ENCODE data around the gene STOX2.
A peak's percentile ranks its signal among the peaks of the same experiment; 100 is the strongest.

Gene STOX2

GRCh38 chr4:183971929-183972490 is 66.9 kb downstream of the STOX2 start:
- no peak overlapping the region for H3K27ac ChIP-seq
- TF ChIP-seq, protein P1, sequence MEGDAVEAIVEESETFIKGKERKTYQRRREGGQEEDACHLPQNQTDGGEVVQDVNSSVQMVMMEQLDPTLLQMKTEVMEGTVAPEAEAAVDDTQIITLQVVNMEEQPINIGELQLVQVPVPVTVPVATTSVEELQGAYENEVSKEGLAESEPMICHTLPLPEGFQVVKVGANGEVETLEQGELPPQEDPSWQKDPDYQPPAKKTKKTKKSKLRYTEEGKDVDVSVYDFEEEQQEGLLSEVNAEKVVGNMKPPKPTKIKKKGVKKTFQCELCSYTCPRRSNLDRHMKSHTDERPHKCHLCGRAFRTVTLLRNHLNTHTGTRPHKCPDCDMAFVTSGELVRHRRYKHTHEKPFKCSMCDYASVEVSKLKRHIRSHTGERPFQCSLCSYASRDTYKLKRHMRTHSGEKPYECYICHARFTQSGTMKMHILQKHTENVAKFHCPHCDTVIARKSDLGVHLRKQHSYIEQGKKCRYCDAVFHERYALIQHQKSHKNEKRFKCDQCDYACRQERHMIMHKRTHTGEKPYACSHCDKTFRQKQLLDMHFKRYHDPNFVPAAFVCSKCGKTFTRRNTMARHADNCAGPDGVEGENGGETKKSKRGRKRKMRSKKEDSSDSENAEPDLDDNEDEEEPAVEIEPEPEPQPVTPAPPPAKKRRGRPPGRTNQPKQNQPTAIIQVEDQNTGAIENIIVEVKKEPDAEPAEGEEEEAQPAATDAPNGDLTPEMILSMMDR (conservative IDR thresholded peaks at IDR 0.05): no peak
- TF ChIP-seq ZFX (IDR thresholded peaks at IDR 0.05): no peak

GRCh38 chr4:183977707-183978106 is 72.6 kb downstream of the STOX2 start:
- TF ChIP-seq, protein P1 (conservative IDR thresholded peaks at IDR 0.05): no peak
- TF ChIP-seq ZFX (IDR thresholded peaks at IDR 0.05): no peak
- H3K27ac ChIP-seq: no peak overlapping the region

DNA sequence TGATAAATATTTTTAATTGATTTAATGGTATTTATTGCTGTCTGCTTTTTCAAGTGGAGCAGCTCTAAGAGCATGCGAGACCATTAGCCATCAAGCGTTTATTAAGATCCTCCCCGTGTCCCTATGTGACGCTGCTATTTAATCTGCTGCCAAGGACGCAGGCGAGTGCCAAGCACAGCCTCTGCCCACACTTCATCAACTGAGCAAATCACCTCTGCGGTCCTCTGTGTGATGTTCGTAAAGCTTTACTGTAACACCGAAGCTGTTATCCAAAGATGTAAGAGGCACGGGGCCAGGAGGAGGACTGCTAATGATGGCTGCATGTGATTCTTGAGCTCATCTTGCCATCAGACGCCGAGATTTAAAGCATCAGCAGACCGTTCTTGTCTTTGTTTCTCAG is 79.5 kb downstream of the STOX2 start:
- no peak for TF ChIP-seq ZFX (IDR thresholded peaks at IDR 0.05)
- TF ChIP-seq, protein P1 (conservative IDR thresholded peaks at IDR 0.05): no peak

GRCh38 chr4:183985786-183986185 is 80.7 kb downstream of the STOX2 start:
- no peak overlapping the region for H3K27ac ChIP-seq
- TF ChIP-seq, protein P1 (conservative IDR thresholded peaks at IDR 0.05): no peak
- TF ChIP-seq ZFX (IDR thresholded peaks at IDR 0.05): no peak

More for the DNA sequence above, 79.5 kb downstream of the STOX2 start:
- H3K27ac ChIP-seq: no peak overlapping the region

DNA sequence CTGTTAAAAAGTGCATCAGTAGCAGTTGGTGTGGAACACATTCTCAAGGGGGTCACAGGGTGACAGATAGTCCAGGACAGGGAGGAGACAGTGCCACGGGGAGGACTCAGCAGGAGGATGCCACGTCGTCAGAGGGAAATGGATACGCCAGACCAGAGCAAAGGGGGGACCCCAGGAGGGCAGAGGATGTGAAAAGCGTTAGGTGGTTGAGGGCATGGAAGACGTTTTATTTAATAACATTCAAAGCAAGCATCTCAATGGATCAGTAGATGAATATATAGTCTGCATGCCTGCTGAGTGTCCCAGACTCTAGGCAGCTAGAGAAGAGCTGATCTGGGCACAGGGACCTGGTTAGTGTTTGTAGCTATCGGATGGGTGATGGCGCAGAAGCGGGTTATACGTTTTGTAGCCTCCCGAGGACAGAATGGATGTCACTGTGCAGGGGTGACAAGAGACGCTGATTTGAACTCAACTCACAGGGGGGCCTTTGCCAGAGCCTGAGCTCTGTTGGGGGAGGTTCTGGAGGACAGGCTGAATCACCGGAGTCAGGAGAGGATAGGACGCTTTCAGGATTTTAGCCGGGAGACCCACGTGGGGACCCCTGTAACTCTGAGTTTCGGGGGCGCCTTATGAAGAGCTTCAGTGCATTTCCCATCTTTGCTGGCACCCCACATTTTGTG is 81.3 kb downstream of the STOX2 start:
- TF ChIP-seq, protein P1 (conservative IDR thresholded peaks at IDR 0.05): no peak
- no peak for TF ChIP-seq ZFX (IDR thresholded peaks at IDR 0.05)
- no peak overlapping the region for H3K27ac ChIP-seq

DNA sequence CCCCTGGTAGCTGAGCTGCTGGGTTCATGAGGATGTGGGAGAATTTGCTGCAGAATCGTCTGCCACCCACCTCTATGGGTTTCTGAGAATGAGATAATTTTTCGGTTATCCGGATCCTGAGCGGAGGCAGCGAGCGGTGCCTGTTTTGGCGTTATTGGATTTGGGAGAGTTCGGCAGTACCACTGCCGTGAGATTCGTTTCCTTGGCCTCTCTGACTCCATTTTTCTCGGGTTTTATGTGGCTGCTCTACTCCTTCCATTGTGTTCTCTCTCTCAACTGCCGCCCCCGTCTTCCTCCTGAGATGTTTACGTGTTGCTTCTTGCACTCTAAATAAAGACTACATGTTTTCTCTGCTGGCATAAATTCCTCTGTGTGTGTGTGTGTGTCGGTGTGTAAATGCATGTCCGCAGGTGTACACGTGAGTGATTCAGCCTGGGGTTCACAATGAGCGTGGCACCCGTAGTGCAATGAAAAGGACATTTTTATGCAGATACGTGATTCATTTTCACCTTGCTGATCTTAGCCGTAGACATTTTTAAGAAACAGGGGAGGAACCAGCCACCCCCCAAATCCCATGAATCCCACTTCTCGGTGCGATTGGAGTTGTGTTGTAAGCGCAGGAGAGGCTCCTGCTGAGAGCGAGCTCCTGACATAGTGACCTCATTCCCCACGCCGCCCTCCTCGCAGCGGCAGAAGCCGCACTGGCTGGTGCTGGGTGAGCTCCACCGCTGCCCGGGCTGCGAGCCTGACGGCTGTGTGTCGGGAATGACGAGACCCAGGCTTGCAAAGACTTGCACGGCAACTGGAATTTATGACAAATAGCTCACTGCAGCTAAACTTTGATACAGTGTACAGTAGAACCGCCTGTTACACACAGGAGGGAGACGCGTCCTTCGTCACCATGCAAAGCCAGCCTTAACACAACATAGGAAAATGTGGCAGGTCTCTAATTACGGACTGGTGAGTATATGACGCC is 82.2 kb downstream of the STOX2 start:
- H3K27ac ChIP-seq: peak overlapping the region; percentile 73

More for the DNA sequence above, 82.2 kb downstream of the STOX2 start:
- no peak for TF ChIP-seq ZFX (IDR thresholded peaks at IDR 0.05)
- TF ChIP-seq, protein P1 (conservative IDR thresholded peaks at IDR 0.05): no peak

All from C4-2B (cell line).